Esophagus muscularis mucosa (tissue), 4 donors: ENCODE results near the gene SLC4A5. TPM values are rescaled to one million over a fixed set of nuclear protein-coding genes. Genes with fewer than 3 reads are reported as not detected.

Experiments
- DNase-seq: peaks from one replicate; pipeline ENCODE4 v3.0.0-alpha.2; 2017; ENCODE audit errors: extremely low spot score
- H3K27ac ChIP-seq, 4 donors: fragments of 200-600 bp; sonication (generic); replicated peaks in 1 of 4; 1 replicate in 3 of 4; 2 replicates in 1 of 4; pipeline ENCODE4 v1.5.1; 2016 to 2019; ENCODE audit warnings: mild to moderate bottlenecking in 1 of 4
- H3K27me3 ChIP-seq, 4 donors: fragments of 200-600 bp; sonication (generic); one replicate each; pipeline versions ENCODE4 v1.5.1 to v1.6.0; 2016 to 2019
- H3K36me3 ChIP-seq, 4 donors: fragments of 200-600 bp; sonication (generic); one replicate each; pipeline ENCODE4 v1.5.1; 2016 to 2019
- H3K4me1 ChIP-seq, 4 donors: fragments of 200-600 bp; sonication (generic); one replicate each; pipeline ENCODE4 v1.5.1; 2016 to 2019
- H3K4me3 ChIP-seq, 4 donors: fragments of 200-600 bp; sonication (generic); 1 replicate in 2 of 4; 2 replicates in 2 of 4; pipeline ENCODE4 v1.5.1; 2016 to 2019; ENCODE audit warnings: mild to moderate bottlenecking in 4 of 4, moderate library complexity in 1 of 4
- H3K9me3 ChIP-seq, 4 donors: fragments of 200-600 bp; sonication (generic); 1 replicate in 3 of 4; 2 replicates in 1 of 4; pipeline ENCODE4 v1.5.1; 2016 to 2019
- CTCF ChIP-seq, 3 experiments: fragments of 200-600 bp in 2 of 3; fragments of 450-650 bp in 1 of 3; sonication (generic) in 2 of 3; IDR thresholded peaks; one replicate each; pipeline ENCODE4 v1.5.1; 2017 to 2019; ENCODE audit warnings: antibody characterized with exemption in 3 of 3, mild to moderate bottlenecking in 2 of 3, moderate library complexity in 1 of 3
- EP300 ChIP-seq: sonication (generic); formaldehyde crosslinking; IDR thresholded peaks from one replicate; pipeline ENCODE4 v1.6.1; 2017; ENCODE audit warnings: antibody characterized with exemption
- POLR2A ChIP-seq: fragments of 450-650 bp; IDR thresholded peaks from one replicate; pipeline ENCODE4 v1.6.1; 2017; ENCODE audit warnings: antibody characterized with exemption, moderate library complexity, mild to moderate bottlenecking, low read depth
- POLR2AphosphoS5 ChIP-seq, 2 donors: sonication (generic); formaldehyde crosslinking; IDR thresholded peaks; one replicate each; pipeline ENCODE4 v1.6.1; 2017; ENCODE audit warnings: antibody characterized with exemption in 2 of 2
- WGBS: methylation state at CpG from one replicate; pipeline ENCODE4 v1.1.5; 2018; 5-methylcytosine and 5-hydroxymethylcytosine counted together
- intact Hi-C: fragments of 100-400 bp; cut with DNase I; formaldehyde crosslinking; loops from one replicate; pipeline ENCODE4 v1.15.1; 2023
- total RNA-seq, 4 donors: library from RNA; depleted of rRNA; stranded (reverse); fragments of >200 nt; gene quantifications; one replicate each; pipeline versions ENCODE4 v1.1.0 to v1.2.1, GENCODE V29; 2016

SLC4A5 gene
- total RNA-seq, 4 donors from 2014 or later: 0.50 to 1.8 (median 1.4) TPM

DNA sequence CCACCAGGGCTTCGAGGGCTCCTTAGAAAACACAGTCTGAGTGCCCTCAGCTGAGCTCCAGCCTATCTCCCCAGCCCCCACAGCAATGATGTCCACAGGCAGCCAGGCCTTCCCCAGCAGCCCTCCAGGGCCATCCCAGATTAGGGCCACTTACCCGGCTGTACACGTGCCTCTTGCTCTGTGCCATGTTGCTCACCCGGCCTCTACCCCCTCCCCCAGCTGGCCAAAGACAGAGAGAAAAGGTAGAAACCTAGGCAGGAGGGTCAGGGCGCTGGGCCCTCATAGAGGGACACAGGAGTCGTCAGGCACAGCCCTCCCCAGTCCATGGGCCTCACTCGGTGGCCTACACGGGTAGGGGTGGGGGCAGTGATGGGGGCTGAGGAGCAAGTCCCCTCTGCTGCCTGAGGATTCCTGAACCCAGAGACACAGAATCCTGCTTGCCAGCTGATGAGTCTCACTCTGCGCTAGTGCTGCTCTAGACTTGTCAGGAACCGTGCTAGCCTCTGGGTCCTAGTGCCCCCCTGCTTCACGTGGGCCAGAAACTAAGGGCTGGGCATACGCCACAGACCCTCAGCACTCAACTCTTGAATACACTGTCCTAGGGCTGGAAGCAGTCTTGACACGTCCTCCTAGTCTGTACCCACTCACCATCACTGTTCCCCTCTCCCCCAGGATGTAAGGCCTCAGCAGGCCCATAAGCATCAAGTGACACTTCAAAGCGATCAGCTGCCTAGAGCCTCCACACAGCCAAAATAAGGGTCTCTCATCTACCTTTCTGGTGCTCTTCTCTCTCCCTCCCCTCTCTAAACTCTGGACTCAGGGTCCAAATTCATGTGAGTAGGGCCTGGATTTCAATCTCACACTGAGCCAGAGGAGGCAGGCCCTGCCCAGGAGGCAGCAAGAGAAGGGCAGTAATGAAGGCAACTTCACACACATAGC, 36.9 kb upstream of the SLC4A5 start, which contains the start of gene DCTN1:
Gene DCTN1 (minus strand): TSS at position 461 of the 939 bp plus-strand sequence. CDS start 274 bp downstream, at position 187.
- Histone ChIP-seq H3K4me3 (peak within 1 kb of the TSS; percentile 50 to 59 (median 54)), H3K27me3 (no peaks in the 10 kb centered on the region), H3K9me3 (no peaks in the 10 kb centered on the region), H3K27ac (peak within 1 kb of the TSS; percentile 45 to 59 (median 54)), H3K4me1 (peaks cover 59 to 73% (median 69%) of the 10 kb centered on the region in 4 donors), H3K36me3 (peaks cover 13 to 34% (median 25%) of the 10 kb centered on the region in 4 donors)
- DNase-seq: no peak
- intact Hi-C loops: no loop called here
- WGBS: 32% methylated on average over 12 of the region's 14 CpGs
- TF ChIP-seq POLR2AphosphoS5 (IDR thresholded peaks at IDR 0.05): peak; percentile 58 to 72
- no peak for TF ChIP-seq EP300
- TF ChIP-seq CTCF (IDR thresholded peaks at IDR 0.05): peak in 1 of 3 experiments; percentile 10

DNA sequence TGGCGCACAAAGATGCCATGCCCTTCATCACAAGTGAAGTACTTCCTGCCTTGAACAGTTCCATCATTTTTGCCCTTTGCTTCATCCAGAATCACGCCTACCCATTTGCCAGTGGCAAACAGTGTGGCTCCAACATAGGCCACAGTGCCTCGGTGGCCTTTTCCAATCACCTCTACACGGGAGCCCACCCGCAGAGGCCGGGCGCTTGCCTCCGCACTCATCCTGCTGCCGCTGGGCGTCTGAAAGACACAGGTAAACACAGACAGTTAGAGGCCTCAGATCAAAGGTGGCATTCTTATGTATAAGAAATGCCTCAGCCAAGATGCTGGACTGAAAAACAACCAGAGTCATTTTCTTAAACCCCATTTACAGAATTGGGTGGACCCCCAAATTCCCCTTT, 34.8 kb upstream of the SLC4A5 start:
- TF ChIP-seq EP300 (no peak), CTCF (IDR thresholded peaks at IDR 0.05) (no peak), POLR2AphosphoS5 (IDR thresholded peaks at IDR 0.05) (no peak), POLR2A (no peak)
- H3K27me3 ChIP-seq: no peaks in the 10 kb centered on the region
- no peak for DNase-seq
- no peak overlapping the region for H3K4me3 ChIP-seq
- no peaks in the 10 kb centered on the region for H3K9me3 ChIP-seq
- WGBS: 88% methylated on average over 10 of the region's 10 CpGs
- no peak overlapping the region for H3K27ac ChIP-seq
- intact Hi-C loops: no loop called here
- peaks cover 58 to 73% (median 69%) of the 10 kb centered on the region in 4 donors for H3K4me1 ChIP-seq
- H3K36me3 ChIP-seq: peaks cover 13 to 32% (median 25%) of the 10 kb centered on the region in 4 donors

DNA sequence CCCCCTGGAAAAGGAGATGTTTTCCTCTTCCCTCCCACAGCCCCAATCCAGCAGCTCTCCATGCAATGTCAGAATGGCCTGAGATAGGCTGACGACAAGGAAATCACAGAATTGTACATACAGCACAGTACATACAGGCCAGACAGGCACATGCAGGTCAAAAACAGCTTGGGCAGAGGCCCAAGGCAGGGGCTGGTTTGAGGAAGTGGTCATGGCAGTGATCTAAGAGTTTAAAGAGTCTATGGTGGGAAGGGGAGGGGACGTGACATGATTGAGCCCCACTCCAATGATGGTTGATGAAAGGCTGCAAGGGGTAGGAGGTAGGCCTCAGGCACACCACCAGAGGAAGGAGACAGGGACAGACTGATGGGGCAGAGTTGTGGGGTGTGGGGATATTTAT, 32.6 kb upstream of the SLC4A5 start:
- intact Hi-C loops: no loop called here
- Histone ChIP-seq H3K27me3 (no peaks in the 10 kb centered on the region), H3K4me3 (no peak overlapping the region), H3K9me3 (no peaks in the 10 kb centered on the region), H3K27ac (no peak overlapping the region), H3K4me1 (peaks cover 52 to 60% (median 55%) of the 10 kb centered on the region in 4 donors), H3K36me3 (peaks cover 20 to 40% (median 34%) of the 10 kb centered on the region in 4 donors)
- WGBS: 88% methylated on average over 2 of the region's 2 CpGs
- TF ChIP-seq POLR2A (no peak), POLR2AphosphoS5 (IDR thresholded peaks at IDR 0.05) (no peak), EP300 (no peak), CTCF (IDR thresholded peaks at IDR 0.05) (no peak)
- no peak for DNase-seq

DNA sequence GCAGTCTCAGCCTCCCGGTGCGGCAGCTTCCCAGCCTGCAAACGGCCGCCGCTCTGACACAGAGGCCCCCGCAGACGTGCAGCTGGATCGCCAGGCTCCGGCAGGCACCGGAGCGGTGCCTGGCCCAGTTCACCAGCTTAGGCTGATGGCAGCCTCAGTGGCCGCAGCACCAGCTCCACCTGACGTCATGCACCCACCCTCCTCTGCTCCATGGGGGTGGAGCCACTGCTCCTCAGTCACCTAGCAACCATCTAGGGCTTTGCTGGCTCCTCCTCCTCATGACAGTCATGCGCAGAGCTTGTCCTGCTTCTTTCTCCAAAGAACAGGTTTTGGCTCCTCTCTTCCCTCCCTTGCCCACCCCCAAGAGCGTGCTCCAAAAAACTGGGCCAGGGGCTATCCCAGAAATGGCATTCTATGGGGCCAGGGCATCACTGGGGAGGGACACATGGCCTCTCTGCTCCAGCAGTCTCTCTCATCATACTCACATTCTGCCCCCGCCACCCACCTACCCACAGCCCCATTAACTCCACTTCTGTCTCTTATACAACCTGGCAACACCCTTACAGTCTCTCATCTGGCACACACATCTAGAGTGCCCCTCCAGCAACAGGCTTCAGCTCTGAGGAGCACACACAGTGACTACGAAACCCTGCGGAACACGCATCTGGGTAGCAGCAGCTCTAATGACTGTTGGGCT, 31.4 kb upstream of the SLC4A5 start:
- 68% methylated on average over 19 of the region's 19 CpGs for WGBS
- intact Hi-C loops: no loop called here
- Histone ChIP-seq H3K27me3 (no peaks in the 10 kb centered on the region), H3K4me1 (peaks cover 40 to 48% (median 43%) of the 10 kb centered on the region in 4 donors), H3K9me3 (no peaks in the 10 kb centered on the region), H3K36me3 (peaks cover 32 to 51% (median 46%) of the 10 kb centered on the region in 4 donors), H3K27ac (peak overlapping the region; percentile 62 to 71 (median 70)), H3K4me3 (peak overlapping the region; percentile 46 to 60 (median 51))
- TF ChIP-seq POLR2AphosphoS5 (IDR thresholded peaks at IDR 0.05) (peak; percentile 36 to 50), POLR2A (no peak)
- DNase-seq: no peak

- intact Hi-C loops: no loop called here
- peaks cover 39 to 58% (median 53%) of the 10 kb centered on the region in 4 donors for H3K36me3 ChIP-seq
- DNase-seq: no peak
These were observed 30.8 kb upstream of the SLC4A5 start for GRCh38 chr2:74373985-74374384.

More at GRCh38 chr2:74373985-74374384, 30.8 kb upstream of the SLC4A5 start:
- Histone ChIP-seq H3K4me3 (peak overlapping the region; percentile 46 to 60 (median 51)), H3K27me3 (no peaks in the 10 kb centered on the region), H3K9me3 (no peaks in the 10 kb centered on the region), H3K27ac (peak overlapping the region; percentile 62 to 71 (median 70)), H3K4me1 (peaks cover 34 to 41% (median 36%) of the 10 kb centered on the region in 4 donors)
- TF ChIP-seq POLR2AphosphoS5 (IDR thresholded peaks at IDR 0.05) (no peak), CTCF (IDR thresholded peaks at IDR 0.05) (no peak), POLR2A (no peak), EP300 (no peak)
- WGBS: 34% methylated on average over 7 of the region's 8 CpGs
